HepG2 (cell line): Measurements from ENCODE around the gene ARFGAP2. TPM values are rescaled to one million over a fixed set of nuclear protein-coding genes. Genes with fewer than 3 reads are reported as not detected.

Source experiments
- CBX1 ChIP-seq: IDR thresholded peaks from one replicate; pipeline ENCODE4 v1.6.1; 2016; ENCODE audit warnings: antibody characterized with exemption, low read depth
- CC2D1A ChIP-seq: sonication (generic); formaldehyde crosslinking; IDR thresholded peaks from 2 replicates; pipeline ENCODE4 v1.8.1; 2023; ENCODE audit warnings: mild to moderate bottlenecking, missing genetic modification reagents
- DPF2 ChIP-seq: sonication (generic); formaldehyde crosslinking; IDR thresholded peaks from 2 replicates; pipeline ENCODE4 v1.4.0; 2020; ENCODE audit warnings: mild to moderate bottlenecking, low read depth, missing genetic modification reagents, borderline replicate concordance
- FOXO1 ChIP-seq: sonication (generic); formaldehyde crosslinking; IDR thresholded peaks from 2 replicates; pipeline ENCODE4 v1.4.0; 2020; ENCODE audit warnings: missing genetic modification reagents
- GLI4 ChIP-seq: sonication (generic); formaldehyde crosslinking; IDR thresholded peaks from 2 replicates; pipeline ENCODE4 v1.5.1; 2020; ENCODE audit warnings: missing genetic modification reagents, mild to moderate bottlenecking, moderate library complexity, borderline replicate concordance
- JDP2 ChIP-seq: sonication (generic); formaldehyde crosslinking; IDR thresholded peaks from 2 replicates; pipeline ENCODE4 v1.8.1; 2022; ENCODE audit warnings: missing genetic modification reagents, borderline replicate concordance
- KIAA2018 ChIP-seq: sonication (generic); formaldehyde crosslinking; IDR thresholded peaks from 2 replicates; pipeline ENCODE4 v1.5.0; 2020; ENCODE audit warnings: mild to moderate bottlenecking, missing genetic modification reagents, borderline replicate concordance
- MED1 ChIP-seq: sonication (generic); formaldehyde crosslinking; IDR thresholded peaks from 2 replicates; pipeline ENCODE4 v1.4.0; 2020; ENCODE audit warnings: missing genetic modification reagents
- MED8 ChIP-seq: sonication (generic); formaldehyde crosslinking; IDR thresholded peaks from 2 replicates; pipeline ENCODE4 v1.8.1; 2023; ENCODE audit warnings: mild to moderate bottlenecking, missing genetic modification reagents; ENCODE audit not compliant: insufficient replicate concordance
- MZF1 ChIP-seq: sonication (generic); formaldehyde crosslinking; IDR thresholded peaks from 2 replicates; pipeline ENCODE4 v1.8.1; 2023; ENCODE audit warnings: mild to moderate bottlenecking, missing genetic modification reagents, borderline replicate concordance
- NKX3-1 ChIP-seq: sonication (generic); formaldehyde crosslinking; IDR thresholded peaks from 2 replicates; pipeline ENCODE4 v1.5.0; 2020; ENCODE audit warnings: missing genetic modification reagents
- RARA ChIP-seq: IDR thresholded peaks from 2 replicates; pipeline ENCODE4 v1.6.1; 2016; ENCODE audit warnings: missing genetic modification reagents, missing compliant biosample characterization
- RCOR2 ChIP-seq: IDR thresholded peaks from 2 replicates; pipeline ENCODE4 v1.6.1; 2016; ENCODE audit warnings: missing biosample characterization, missing genetic modification reagents
- TCF7L2 ChIP-seq: IDR thresholded peaks from 2 replicates; pipeline ENCODE4 v1.6.1; 2011; ENCODE audit warnings: mild to moderate bottlenecking, low read depth, low read length, moderate library complexity
- U2AF1 ChIP-seq: fragments of 200-400 bp; formaldehyde crosslinking; optimal IDR thresholded peaks from 2 replicates; pipeline ENCODE3; 2017; ENCODE audit warnings: mild to moderate bottlenecking, low read depth, low read length
- ZNF101 ChIP-seq: sonication (generic); formaldehyde crosslinking; IDR thresholded peaks from 2 replicates; pipeline ENCODE4 v1.4.0; 2020; ENCODE audit warnings: mild to moderate bottlenecking, low read depth, missing genetic modification reagents, borderline replicate concordance
- ZNF230 ChIP-seq: sonication (generic); formaldehyde crosslinking; IDR thresholded peaks from 2 replicates; pipeline ENCODE4 v1.4.0; 2020; ENCODE audit warnings: mild to moderate bottlenecking, missing genetic modification reagents
- ZNF24 ChIP-seq: fragments of 450-650 bp; IDR thresholded peaks from 2 replicates; pipeline ENCODE4 v1.6.1; 2017; ENCODE audit warnings: antibody characterized with exemption, mild to moderate bottlenecking
- ZNF557 ChIP-seq: sonication (generic); formaldehyde crosslinking; IDR thresholded peaks from 2 replicates; pipeline ENCODE4 v1.4.0; 2020; ENCODE audit warnings: missing genetic modification reagents
- ZNF747 ChIP-seq: sonication (generic); formaldehyde crosslinking; IDR thresholded peaks from 2 replicates; pipeline ENCODE4 v1.8.1; 2023; ENCODE audit warnings: missing genetic modification reagents, mild to moderate bottlenecking, borderline replicate concordance
- polyA plus RNA-seq, 8 experiments: library from polyadenylated mRNA; depleted of rRNA in 3 of 8; stranded (reverse) in 7 of 8; unstranded in 1 of 8; fragments of >200 nt; fragmentation: Illumina TruSeq in 4 of 8; extraction: Trizol in 4 of 8; gene quantifications; 2 replicates each; pipeline versions ENCODE4 v1.2.1 to v1.2.3, GENCODE V29; 2011 to 2016; ENCODE audit warnings: low read depth in 4 of 8, missing spikeins in 1 of 8, mixed read lengths in 1 of 8; ENCODE audit not compliant: insufficient read depth in 1 of 8
- total RNA-seq, 5 experiments: library from RNA; depleted of rRNA; stranded (reverse); fragments of >200 nt; fragmentation: Illumina TruSeq; extraction: Trizol; gene quantifications; 2 replicates each; pipeline ENCODE4 v1.2.3, GENCODE V29; 2016; ENCODE audit warnings: low read depth in 1 of 5
- TF ChIP-seq, protein P1 (sequence below): sonication (generic); formaldehyde crosslinking; IDR thresholded peaks from 2 replicates; pipeline ENCODE4 v1.4.0; 2020; ENCODE audit warnings: missing genetic modification reagents
- TF ChIP-seq, protein P2 (sequence below): sonication (generic); formaldehyde crosslinking; IDR thresholded peaks from 2 replicates; pipeline ENCODE4 v1.4.0; 2020; ENCODE audit warnings: missing genetic modification reagents

The ARFGAP2 gene
- total and polyA plus RNA-seq, 2 of the 13 experiments (the other 11 are each of a cell fraction or from before 2014, with no cell fraction given) = 32.3 to 75.3 TPM

- TF ChIP-seq CBX1 = no peak
- no peak for TF ChIP-seq U2AF1
- TF ChIP-seq, protein P1, sequence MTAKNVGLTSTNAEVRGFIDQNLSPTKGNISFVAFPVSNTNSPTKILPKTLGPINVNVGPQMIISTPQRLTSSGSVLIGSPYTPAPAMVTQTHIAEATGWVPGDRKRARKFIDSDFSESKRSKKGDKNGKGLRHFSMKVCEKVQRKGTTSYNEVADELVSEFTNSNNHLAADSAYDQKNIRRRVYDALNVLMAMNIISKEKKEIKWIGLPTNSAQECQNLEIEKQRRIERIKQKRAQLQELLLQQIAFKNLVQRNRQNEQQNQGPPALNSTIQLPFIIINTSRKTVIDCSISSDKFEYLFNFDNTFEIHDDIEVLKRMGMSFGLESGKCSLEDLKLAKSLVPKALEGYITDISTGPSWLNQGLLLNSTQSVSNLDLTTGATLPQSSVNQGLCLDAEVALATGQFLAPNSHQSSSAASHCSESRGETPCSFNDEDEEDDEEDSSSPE (CRISPR knock-in tag) = peak; percentile 24
- TF ChIP-seq, protein P2, sequence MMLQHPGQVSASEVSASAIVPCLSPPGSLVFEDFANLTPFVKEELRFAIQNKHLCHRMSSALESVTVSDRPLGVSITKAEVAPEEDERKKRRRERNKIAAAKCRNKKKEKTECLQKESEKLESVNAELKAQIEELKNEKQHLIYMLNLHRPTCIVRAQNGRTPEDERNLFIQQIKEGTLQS (CRISPR knock-in tag) = no peak; the same call in 1 of the 2 replicates
- no peak for TF ChIP-seq FOXO1 (CRISPR knock-in tag)
- no peak for TF ChIP-seq RCOR2 (CRISPR knock-in tag)
- no peak for TF ChIP-seq ZNF747 (CRISPR knock-in tag)
- no peak for TF ChIP-seq MZF1
- peak; percentile 23; the same call in 1 of the 2 replicates for TF ChIP-seq ZNF101 (CRISPR knock-in tag)
- TF ChIP-seq TCF7L2 = no peak
- no peak for TF ChIP-seq ZNF24
- TF ChIP-seq NKX3-1 (CRISPR knock-in tag) = no peak
- TF ChIP-seq RARA (CRISPR knock-in tag) = no peak
- no peak for TF ChIP-seq GLI4 (CRISPR knock-in tag)
- TF ChIP-seq CC2D1A (CRISPR knock-in tag) = no peak
- no peak for TF ChIP-seq MED8 (CRISPR knock-in tag)
- TF ChIP-seq KIAA2018 (CRISPR knock-in tag) = no peak
- TF ChIP-seq ZNF557 = no peak
- TF ChIP-seq JDP2 (CRISPR knock-in tag) = no peak
- no peak for TF ChIP-seq DPF2
- 0 out of 2 replicates have a peak, but pooled peaks have one; percentile 46 for TF ChIP-seq ZNF230 (CRISPR knock-in tag)
- peak; percentile 52; the same call in 1 of the 2 replicates for TF ChIP-seq MED1 (CRISPR knock-in tag)
Observed at GRCh38 chr11:47185305-47186075, 8.8 kb upstream of the ARFGAP2 start (continued).
